ENCODE results near the gene OSBPL10. TPM values are rescaled to one million over a fixed set of nuclear protein-coding genes. Genes with fewer than 3 reads are reported as not detected.

The OSBPL10 gene
- total and polyA plus RNA-seq, 2 of the 8 experiments (the other 6 are each of a cell fraction or from before 2014, with no cell fraction given): 26.2 to 86.7 TPM

- Histone ChIP-seq H2BK5ac (ENCODE audit: low read depth, low read length) (no peak overlapping the region), H4K8ac (ENCODE audit: extremely low read depth, insufficient read depth, low read length) (no peak overlapping the region), H3K9me3 (ENCODE audit: insufficient read depth in 2 of 2, low read depth in 1 of 2, low read length in 1 of 2) (no peaks in the 10 kb centered on the region), H3K27me3 (replicated peaks in 1 of 4; ENCODE audit: control insufficient read depth in 3 of 4, extremely low read depth in 1 of 4, insufficient read depth in 3 of 4, low read length in 3 of 4) (no peaks in the 10 kb centered on the region), H2BK12ac (ENCODE audit: low read depth, low read length) (no peak overlapping the region), H3K4me2 (ENCODE audit: insufficient read depth in 1 of 2, low read depth in 2 of 2, low read length in 2 of 2) (no peak overlapping the region), H2AFZ (ENCODE audit: low read length) (no peak overlapping the region), H3K14ac (ENCODE audit: insufficient read length) (no peak overlapping the region), H2AK5ac (ENCODE audit: low read depth, low read length) (no peak overlapping the region), H3K9ac (replicated peaks in 1 of 4; ENCODE audit: extremely low read depth in 1 of 4, low read depth in 3 of 4, low read length in 3 of 4) (no peak overlapping the region), H4K5ac (ENCODE audit: insufficient read length, low read depth, low read length) (no peak overlapping the region), H3K56ac (replicated peaks; ENCODE audit: insufficient read length, low read depth, low read length) (no peak overlapping the region), H3K23me2 (ENCODE audit: low read depth, low read length) (no peaks in the 10 kb centered on the region), H3K18ac (ENCODE audit: extremely low read depth, low read length) (no peak overlapping the region), H2BK20ac (ENCODE audit: low read length) (no peak overlapping the region), H2BK15ac (ENCODE audit: low read length) (no peak overlapping the region), H3K79me1 (ENCODE audit: low read depth, low read length) (no peaks in the 10 kb centered on the region), H3K4me3 (ENCODE audit: extremely low read depth in 1 of 4, insufficient read depth in 2 of 4, low read depth in 3 of 4, low read length in 4 of 4) (no peak overlapping the region), H4K20me1 (replicated peaks in 1 of 2; ENCODE audit: control insufficient read depth in 1 of 2, insufficient read depth in 2 of 2, low read length in 2 of 2) (no peaks in the 10 kb centered on the region), H3K23ac (ENCODE audit: insufficient read length) (no peak overlapping the region), H3K79me2 (ENCODE audit: control insufficient read depth in 1 of 2, insufficient read depth in 2 of 2, low read length in 2 of 2) (no peaks in the 10 kb centered on the region), H4K91ac (replicated peaks; ENCODE audit: insufficient read length, low read length) (no peak overlapping the region), H2BK120ac (replicated peaks; ENCODE audit: low read depth, low read length) (no peak overlapping the region), H3K36me3 (ENCODE audit: control insufficient read depth in 2 of 4, insufficient read depth in 4 of 4, low read length in 3 of 4) (no peaks in the 10 kb centered on the region), H3K4me1 (replicated peaks in 1 of 4; ENCODE audit: control insufficient read depth in 3 of 4, insufficient read depth in 4 of 4, low read length in 3 of 4) (peaks cover 2 to 14% (median 5%) of the 10 kb centered on the region in 4 experiments; a peak in 5 of 7 replicates), H3K27ac (ENCODE audit: low read depth, low read length) (no peak overlapping the region), H3K4ac (replicated peaks; ENCODE audit: insufficient read length, low read depth, low read length) (no peak overlapping the region)
- 90% methylated on average over 5 of the region's 5 CpGs; no CpG with 5 or more reads in 1 of the 2 experiments for WGBS, 2 experiments (ENCODE audit: extremely low coverage in 1 of 2, insufficient coverage in 1 of 2, insufficient read length in 1 of 2, insufficient replicate concordance in 2 of 2, low coverage in 1 of 2, low lambda C conversion rate in 2 of 2, missing lambda C conversion rate in 1 of 2)
- ChIA-PET POLR2A (ENCODE audit: partially characterized antibody) (no interaction called here), CTCF (ENCODE audit: partially characterized antibody) (interaction anchor here (3.3 kb wide), 1 partner anchor 14 kb away, joined by 19 read pairs; no protein-coding TSS in a partner anchor)
- DNase-seq (ENCODE audit: low read depth in 1 of 2, low spot score in 2 of 2) (no peak), FAIRE-seq (no peak)
- TF ChIP-seq JUN (IDR thresholded peaks at IDR 0.05; ENCODE audit: low read depth, low read length): no peak
- no peak for TF ChIP-seq CTBP2 (IDR thresholded peaks at IDR 0.05; ENCODE audit: borderline replicate concordance, insufficient read depth, insufficient read length, low read length)
- TF ChIP-seq NRF1 (IDR thresholded peaks at IDR 0.05; ENCODE audit: low read depth, low read length): no peak
- TF ChIP-seq BCL11A (IDR thresholded peaks at IDR 0.05; ENCODE audit: low read depth in 2 of 2, low read length in 2 of 2): no peak
- TF ChIP-seq SP4 (IDR thresholded peaks at IDR 0.05; ENCODE audit: low read length): no peak
- no peak for TF ChIP-seq BRCA1 (IDR thresholded peaks at IDR 0.05; ENCODE audit: low read depth, low read length)
- no peak for TF ChIP-seq TAF7 (optimal IDR thresholded peaks at IDR 0.05; ENCODE audit: borderline replicate concordance, low read depth, low read length)
- TF ChIP-seq EGR1 (IDR thresholded peaks at IDR 0.05; ENCODE audit: borderline replicate concordance, low read depth, low read length): no peak
- no peak for TF ChIP-seq GABPA (IDR thresholded peaks at IDR 0.05; ENCODE audit: borderline replicate concordance, insufficient read depth, low read length)
- no peak for TF ChIP-seq E2F6 (IDR thresholded peaks at IDR 0.05)
- no peak for TF ChIP-seq TCF12 (IDR thresholded peaks at IDR 0.05; ENCODE audit: low read depth, low read length)
These were observed 23.2 kb upstream of the OSBPL10 start for GRCh38 chr3:32004113-32004765.
